Erythroblast (primary cell): ENCODE results near the gene WWC1.

Experiments used
- GATA1 ChIP-seq: IDR thresholded peaks from 2 replicates; pipeline ENCODE4 v1.6.1; 2011; ENCODE audit warnings: low read depth, mild to moderate bottlenecking, control low read depth, low read length, moderate library complexity
- POLR2A ChIP-seq: IDR thresholded peaks from 2 replicates; pipeline ENCODE4 v1.6.1; 2011; ENCODE audit warnings: mild to moderate bottlenecking, low read length

DNA sequence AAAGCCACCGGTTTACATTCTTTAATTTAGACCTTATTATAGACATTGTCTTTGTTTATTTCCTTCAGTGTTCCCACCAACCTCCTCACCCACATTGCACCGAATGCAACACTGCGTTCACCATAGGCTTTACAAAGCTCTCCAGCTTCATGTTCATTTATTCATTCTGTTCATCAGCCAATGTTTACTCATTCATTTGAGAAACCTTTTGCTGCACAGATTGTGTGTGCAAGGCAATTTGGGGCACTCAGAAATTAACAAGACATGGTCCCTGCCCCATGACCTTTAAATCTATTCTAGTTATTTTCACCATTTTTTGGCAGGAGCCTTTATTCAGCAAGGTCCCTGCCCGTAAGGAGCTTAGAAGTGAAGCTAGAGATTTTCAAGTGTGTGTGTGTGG, 124.0 kb downstream of the WWC1 start:
- no peak for TF ChIP-seq POLR2A
- TF ChIP-seq GATA1 = no peak
